Vagina (tissue), 2 donors: ENCODE data around the gene NPC1. TPM values are rescaled to one million over a fixed set of nuclear protein-coding genes. Genes with fewer than 3 reads are reported as not detected.
A peak's percentile ranks its signal among the peaks of the same experiment; 100 is the strongest.

Experiments used
- DNase-seq, 2 donors: peaks; one replicate each; pipeline ENCODE4 v3.0.0-alpha.2; 2017; ENCODE audit errors: extremely low spot score in 2 of 2
- H3K27ac ChIP-seq: fragments of 200-600 bp; sonication (generic); one replicate; pipeline ENCODE4 v1.5.1; 2019
- H3K27me3 ChIP-seq: fragments of 200-600 bp; sonication (generic); one replicate; pipeline ENCODE4 v1.5.1; 2019
- H3K36me3 ChIP-seq, 2 donors: fragments of 200-600 bp; sonication (generic); one replicate each; pipeline ENCODE4 v1.5.1; 2017 to 2019
- H3K4me1 ChIP-seq: fragments of 200-600 bp; sonication (generic); one replicate; pipeline ENCODE4 v1.5.1; 2019
- H3K4me3 ChIP-seq, 2 donors: fragments of 200-600 bp; sonication (generic); 1 replicate in 1 of 2; 2 replicates in 1 of 2; pipeline ENCODE4 v1.5.1; 2016 to 2019
- H3K9me3 ChIP-seq: fragments of 200-600 bp; sonication (generic); one replicate; pipeline ENCODE4 v1.5.1; 2019
- POLR2A ChIP-seq, 2 donors: fragments of 450-650 bp; IDR thresholded peaks; one replicate each; pipeline ENCODE4 v1.6.1; 2017; ENCODE audit warnings: antibody characterized with exemption in 2 of 2, mild to moderate bottlenecking in 2 of 2, moderate library complexity in 2 of 2
- POLR2AphosphoS5 ChIP-seq, 2 donors: sonication (generic); formaldehyde crosslinking; IDR thresholded peaks; one replicate each; pipeline ENCODE4 v1.9.0; 2017; ENCODE audit warnings: antibody characterized with exemption in 2 of 2, mild to moderate bottlenecking in 2 of 2, low read depth in 1 of 2; ENCODE audit not compliant: insufficient read depth in 1 of 2
- intact Hi-C: fragments of 100-400 bp; cut with DNase I; formaldehyde crosslinking; loops from one replicate; pipeline ENCODE4 v1.15.1; 2023
- total RNA-seq: library from RNA; depleted of rRNA; stranded (reverse); fragments of >200 nt; gene quantifications from one replicate; pipeline ENCODE4 v1.2.3, GENCODE V29; 2016
- TF ChIP-seq, protein P1 (sequence below), 3 experiments: fragments of 450-650 bp in 2 of 3; fragments of 200-600 bp in 1 of 3; sonication (generic) in 1 of 3; IDR thresholded peaks; one replicate each; pipeline ENCODE4 v1.5.1; 2017 to 2019; ENCODE audit warnings: antibody characterized with exemption in 3 of 3, mild to moderate bottlenecking in 2 of 3, moderate library complexity in 2 of 3

Gene NPC1
- total RNA-seq, 1 donor from 2014 or later, result 89.9 TPM

DNA sequence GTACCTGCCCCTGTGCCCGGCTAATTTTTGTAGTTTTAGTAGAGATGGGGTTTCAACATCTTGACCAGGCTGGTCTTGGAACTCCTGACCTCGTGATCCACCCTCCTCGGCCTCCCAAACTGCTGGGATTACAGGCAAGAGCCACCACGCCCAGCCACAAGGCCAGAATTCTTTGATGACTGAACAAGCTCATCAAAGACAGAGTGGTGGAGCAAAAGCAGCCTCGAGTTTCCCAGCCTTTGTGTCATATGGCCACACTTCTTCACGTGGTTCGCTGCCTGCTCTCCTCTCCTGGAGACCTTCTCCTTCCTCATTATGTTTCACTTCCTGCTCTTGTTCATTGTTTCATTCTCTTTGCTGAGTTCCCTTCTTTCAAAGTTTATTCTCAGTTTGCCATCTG is 9.9 kb upstream of the NPC1 start:
- Histone ChIP-seq H3K4me3 (no peak overlapping the region), H3K36me3 (no peaks in the 10 kb centered on the region), H3K27ac (no peak overlapping the region), H3K9me3 (no peaks in the 10 kb centered on the region), H3K4me1 (no peaks in the 10 kb centered on the region), H3K27me3 (no peaks in the 10 kb centered on the region)
- no peak for DNase-seq
- intact Hi-C loops, result no loop called here
- TF ChIP-seq, protein P1, sequence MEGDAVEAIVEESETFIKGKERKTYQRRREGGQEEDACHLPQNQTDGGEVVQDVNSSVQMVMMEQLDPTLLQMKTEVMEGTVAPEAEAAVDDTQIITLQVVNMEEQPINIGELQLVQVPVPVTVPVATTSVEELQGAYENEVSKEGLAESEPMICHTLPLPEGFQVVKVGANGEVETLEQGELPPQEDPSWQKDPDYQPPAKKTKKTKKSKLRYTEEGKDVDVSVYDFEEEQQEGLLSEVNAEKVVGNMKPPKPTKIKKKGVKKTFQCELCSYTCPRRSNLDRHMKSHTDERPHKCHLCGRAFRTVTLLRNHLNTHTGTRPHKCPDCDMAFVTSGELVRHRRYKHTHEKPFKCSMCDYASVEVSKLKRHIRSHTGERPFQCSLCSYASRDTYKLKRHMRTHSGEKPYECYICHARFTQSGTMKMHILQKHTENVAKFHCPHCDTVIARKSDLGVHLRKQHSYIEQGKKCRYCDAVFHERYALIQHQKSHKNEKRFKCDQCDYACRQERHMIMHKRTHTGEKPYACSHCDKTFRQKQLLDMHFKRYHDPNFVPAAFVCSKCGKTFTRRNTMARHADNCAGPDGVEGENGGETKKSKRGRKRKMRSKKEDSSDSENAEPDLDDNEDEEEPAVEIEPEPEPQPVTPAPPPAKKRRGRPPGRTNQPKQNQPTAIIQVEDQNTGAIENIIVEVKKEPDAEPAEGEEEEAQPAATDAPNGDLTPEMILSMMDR (IDR thresholded peaks at IDR 0.05), result no peak
- TF ChIP-seq POLR2A (IDR thresholded peaks at IDR 0.05) (no peak), POLR2AphosphoS5 (IDR thresholded peaks at IDR 0.05; ENCODE audit: insufficient read depth in 1 of 2, low read depth in 1 of 2) (no peak)

DNA sequence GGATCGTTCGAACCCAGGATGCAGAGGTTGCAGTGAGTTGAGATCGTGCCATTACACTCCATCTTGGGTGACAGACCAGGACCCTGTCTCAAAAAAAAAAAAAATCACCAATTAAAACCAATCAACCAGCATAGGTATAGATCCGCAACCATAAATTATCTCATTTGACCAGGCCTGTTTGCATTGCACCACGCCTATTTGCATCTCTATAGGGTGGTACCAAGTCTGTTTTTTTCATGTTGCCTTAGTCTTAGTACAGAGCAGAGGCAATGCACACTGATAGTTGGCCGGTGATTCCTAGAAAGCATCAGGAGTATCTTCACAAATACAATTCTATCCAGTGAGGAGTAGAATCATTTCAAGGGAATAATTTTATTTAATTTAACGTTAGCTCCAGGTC is 9.3 kb upstream of the NPC1 start:
- intact Hi-C loops, result no loop called here
- Histone ChIP-seq H3K4me3 (no peak overlapping the region), H3K27me3 (no peaks in the 10 kb centered on the region), H3K36me3 (no peaks in the 10 kb centered on the region), H3K27ac (no peak overlapping the region), H3K9me3 (no peaks in the 10 kb centered on the region), H3K4me1 (no peaks in the 10 kb centered on the region)
- no peak for DNase-seq
- TF ChIP-seq POLR2A (IDR thresholded peaks at IDR 0.05), result no peak
- TF ChIP-seq, protein P1 (IDR thresholded peaks at IDR 0.05), result no peak
- TF ChIP-seq POLR2AphosphoS5 (IDR thresholded peaks at IDR 0.05; ENCODE audit: insufficient read depth in 1 of 2, low read depth in 1 of 2), result no peak

DNA sequence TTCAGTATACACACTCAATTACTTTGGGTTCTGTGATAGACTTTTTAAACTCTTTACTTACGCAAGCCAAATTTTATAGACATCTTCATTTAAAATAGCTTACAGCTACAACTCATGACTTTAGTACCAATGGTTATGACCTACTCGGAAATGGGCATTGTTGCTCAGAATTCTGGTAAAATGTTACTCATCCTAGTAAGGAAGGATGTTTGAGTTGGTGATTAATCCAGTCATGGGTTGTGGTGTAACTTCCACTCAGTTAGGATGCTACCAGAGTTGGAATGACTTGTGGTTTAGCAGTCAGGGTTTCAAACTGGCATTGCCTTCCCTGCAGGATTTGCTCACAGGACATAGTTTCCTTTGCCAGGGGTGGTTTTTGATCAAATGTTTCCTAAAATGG is 7.4 kb upstream of the NPC1 start:
- intact Hi-C loops, result no loop called here
- TF ChIP-seq POLR2AphosphoS5 (IDR thresholded peaks at IDR 0.05; ENCODE audit: insufficient read depth in 1 of 2, low read depth in 1 of 2) (no peak), POLR2A (IDR thresholded peaks at IDR 0.05) (no peak)
- TF ChIP-seq, protein P1 (IDR thresholded peaks at IDR 0.05), result no peak

DNA sequence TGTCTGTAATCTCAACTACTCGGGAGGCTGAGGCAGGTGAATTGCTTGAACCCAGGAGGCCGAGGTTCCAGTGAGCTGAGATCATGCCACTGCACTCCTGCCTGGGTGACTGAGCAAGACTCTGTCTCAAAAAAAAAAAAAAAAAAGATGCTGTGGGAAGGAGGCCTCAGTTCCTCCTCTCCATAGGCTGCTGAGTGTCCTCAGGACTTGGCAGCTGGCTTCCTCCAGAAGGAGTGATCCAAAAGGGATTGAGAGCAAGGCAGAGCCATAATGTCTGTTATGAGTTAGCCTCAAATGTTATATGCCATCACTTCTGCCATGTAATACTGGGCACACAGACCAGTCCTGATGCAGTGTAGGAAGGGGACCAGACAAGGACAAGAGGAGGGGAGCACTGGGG is 6.6 kb upstream of the NPC1 start:
- no peak overlapping the region for H3K4me3 ChIP-seq
- H3K9me3 ChIP-seq, result no peaks in the 10 kb centered on the region
- no peaks in the 10 kb centered on the region for H3K4me1 ChIP-seq
- H3K36me3 ChIP-seq, result no peaks in the 10 kb centered on the region
- no peak for TF ChIP-seq POLR2A (IDR thresholded peaks at IDR 0.05)
- TF ChIP-seq POLR2AphosphoS5 (IDR thresholded peaks at IDR 0.05; ENCODE audit: insufficient read depth in 1 of 2, low read depth in 1 of 2), result no peak
- TF ChIP-seq, protein P1 (IDR thresholded peaks at IDR 0.05), result no peak
- intact Hi-C loops, result no loop called here
- no peak overlapping the region for H3K27ac ChIP-seq
- no peak for DNase-seq
- H3K27me3 ChIP-seq, result no peaks in the 10 kb centered on the region

More for the DNA sequence above, 7.4 kb upstream of the NPC1 start:
- Histone ChIP-seq H3K27me3 (no peaks in the 10 kb centered on the region), H3K4me3 (no peak overlapping the region), H3K27ac (no peak overlapping the region), H3K36me3 (no peaks in the 10 kb centered on the region), H3K9me3 (no peaks in the 10 kb centered on the region), H3K4me1 (no peaks in the 10 kb centered on the region)
- no peak for DNase-seq

DNA sequence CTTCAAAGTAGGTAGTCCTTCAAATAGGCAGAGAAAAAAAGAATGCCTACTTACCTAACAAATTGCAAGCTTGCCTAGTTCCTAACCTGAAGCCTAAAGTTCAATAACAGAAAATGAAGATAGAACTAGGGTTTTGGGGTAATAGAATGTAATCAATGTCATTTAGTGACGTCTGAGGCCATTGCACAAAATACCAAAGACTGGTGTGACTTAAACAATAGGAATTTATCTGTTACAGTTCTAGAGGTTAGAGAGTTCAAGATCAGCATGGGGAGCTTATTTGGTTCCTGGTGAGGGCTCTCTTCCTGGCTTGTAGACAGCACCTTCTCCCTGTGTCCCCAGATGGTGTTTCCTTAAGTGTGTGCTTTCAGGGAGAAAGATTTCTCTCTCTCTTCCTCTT is 4.7 kb upstream of the NPC1 start:
- intact Hi-C loops, result no loop called here
- H3K27me3 ChIP-seq, result no peaks in the 10 kb centered on the region
- peak in 1 of 2 donors; percentile 13 for DNase-seq
- no peak overlapping the region for H3K27ac ChIP-seq
- TF ChIP-seq POLR2A (IDR thresholded peaks at IDR 0.05) (no peak), POLR2AphosphoS5 (IDR thresholded peaks at IDR 0.05; ENCODE audit: insufficient read depth in 1 of 2, low read depth in 1 of 2) (no peak)
- TF ChIP-seq, protein P1 (IDR thresholded peaks at IDR 0.05), result no peak
- no peak overlapping the region for H3K4me3 ChIP-seq
- H3K4me1 ChIP-seq, result no peaks in the 10 kb centered on the region
- no peaks in the 10 kb centered on the region for H3K9me3 ChIP-seq
- no peaks in the 10 kb centered on the region for H3K36me3 ChIP-seq
